Measurements from ENCODE around the gene ZNF410. TPM values are rescaled to one million over a fixed set of nuclear protein-coding genes. Genes with fewer than 3 reads are reported as not detected.

Gene ZNF410
- polyA plus RNA-seq, 1 donor from 2014 or later = 73.7 TPM

Small RNA genes within 50 kb of the gene (small RNA-seq; reads per million reads assigned to genes)
- gene AC005520.4 (0 reads per million in 3 experiments), gene RF00019 (0 to 1.2 (median 0) reads per million in 3 experiments)

Other genes starting within 250 kb of the ZNF410 start
- gene DNAL1, start 241.9 kb upstream of the ZNF410 start, polyA plus RNA-seq = 28.7 and 33.4 TPM in 2 replicates
- 191 and 205 TPM in 2 replicates for gene PNMA1, start 172.5 kb upstream of the ZNF410 start, polyA plus RNA-seq
- gene PTGR2, start 35.0 kb upstream of the ZNF410 start, polyA plus RNA-seq = 7.2 and 8.4 TPM in 2 replicates
- gene FAM161B, start 63.2 kb downstream of the ZNF410 start, polyA plus RNA-seq = 12.2 and 14.2 TPM in 2 replicates
- gene COQ6, start 63.4 kb downstream of the ZNF410 start, polyA plus RNA-seq = 82.3 and 95.6 TPM in 2 replicates
- 3.7 and 5.7 TPM in 2 replicates for gene ENTPD5, start 132.4 kb downstream of the ZNF410 start, polyA plus RNA-seq
- gene BBOF1, start 132.5 kb downstream of the ZNF410 start, polyA plus RNA-seq = 47.7 and 51.4 TPM in 2 replicates
- gene ALDH6A1, start 197.6 kb downstream of the ZNF410 start, polyA plus RNA-seq = 11.1 and 16.8 TPM in 2 replicates
- gene LIN52, start 198.1 kb downstream of the ZNF410 start, polyA plus RNA-seq = 50.8 and 57.9 TPM in 2 replicates

All from neural cell (in vitro differentiated cells).